K562 (cell line): ENCODE measurements around the gene RPUSD1. TPM values are rescaled to one million over a fixed set of nuclear protein-coding genes. Genes with fewer than 3 reads are reported as not detected.

ENCODE experiments used
- ATAC-seq: fragments of 200-7000 bp; cut with Tn5 transposase; 3 replicates; pipeline ENCODE4 v1.9.1; 2020; ENCODE audit warnings: moderate library complexity
- BruUV-seq: library from RNA; stranded (reverse); fragments of 400-500 nt; replicated peaks from 2 replicates; lab custom pipeline; 2021; lab: Mats Ljungman, UMichigan
- CTCF ChIA-PET: fragments of 300-600 bp; formaldehyde crosslinking; extraction: SDS; loops from one replicate; lab custom pipeline; 2021; ENCODE audit warnings: low intra/inter-chr PET ratio; lab: Yijun Ruan, JAX
- POLR2A ChIA-PET: fragments of 300-600, 350-650 bp; sonication (Branson Sonifier 250); formaldehyde crosslinking; extraction: SDS; loops from one replicate; lab custom pipeline; 2021; ENCODE audit warnings: antibody characterized with exemption, inconsistent platforms; lab: Yijun Ruan, JAX
- DNase-seq, 4 experiments: peaks; one replicate each; pipeline versions ENCODE4 v3.0.0 to v3.0.0-alpha.2; 2011 to 2018; ENCODE audit warnings: low spot score in 3 of 4, mixed read lengths in 3 of 4; ENCODE audit errors: extremely low read depth in 1 of 4
- FAIRE-seq: peaks from 2 replicates; lab custom pipeline; 2011; peaks lifted over from hg19 to GRCh38; lab: Jason Lieb, UNC
- H2AFZ ChIP-seq: 2 replicates; pipeline ENCODE4 v1.6.0; 2011; ENCODE audit warnings: low read depth, low read length, control low read depth, inconsistent platforms
- H3K27ac ChIP-seq: fragments of 200-600 bp; 3 replicates; pipeline ENCODE4 v1.8.0; 2011; ENCODE audit warnings: low read depth, mild to moderate bottlenecking, control low read depth, inconsistent platforms, low read length, moderate library complexity, mixed read lengths; ENCODE audit errors: extremely low read depth
- H3K27me3 ChIP-seq, 2 experiments: fragments of 300-600 bp in 1 of 2; 2 replicates in 1 of 2; 3 replicates in 1 of 2; pipeline versions ENCODE4 v1.6.0 to v1.8.0; 2011; ENCODE audit warnings: inconsistent platforms in 2 of 2, low read length in 2 of 2, mild to moderate bottlenecking in 1 of 2, mixed read lengths in 1 of 2, moderate library complexity in 1 of 2; ENCODE audit not compliant: control insufficient read depth in 2 of 2, insufficient read depth in 2 of 2
- H3K36me3 ChIP-seq: fragments of 300-600 bp; 3 replicates; pipeline ENCODE4 v1.8.0; 2011; ENCODE audit warnings: mild to moderate bottlenecking, low read length, inconsistent platforms; ENCODE audit not compliant: control insufficient read depth, insufficient read depth
- H3K4me1 ChIP-seq, 2 experiments: fragments of 200-600 bp in 1 of 2; replicated peaks in 1 of 2; 2 replicates in 1 of 2; 3 replicates in 1 of 2; pipeline versions ENCODE4 v1.5.1 to v1.8.0; 2011; ENCODE audit warnings: inconsistent platforms in 2 of 2, low read length in 2 of 2, mild to moderate bottlenecking in 1 of 2, mixed read lengths in 1 of 2, moderate library complexity in 1 of 2; ENCODE audit not compliant: control insufficient read depth in 2 of 2, insufficient read depth in 2 of 2
- H3K4me2 ChIP-seq: 2 replicates; pipeline ENCODE4 v1.6.1; 2011; ENCODE audit warnings: low read length, control low read depth, inconsistent platforms, mixed read lengths; ENCODE audit not compliant: insufficient read depth
- H3K4me3 ChIP-seq: fragments of 200-600 bp; sonication (generic), shearing (Covaris generic); 2 replicates; pipeline ENCODE4 v1.5.1; 2016; ENCODE audit warnings: control low read depth, inconsistent platforms
- H3K79me2 ChIP-seq: fragments of 200-600 bp; 3 replicates; pipeline ENCODE4 v1.8.0; 2011; ENCODE audit warnings: low read length, inconsistent platforms; ENCODE audit not compliant: control insufficient read depth, insufficient read depth
- H3K9ac ChIP-seq, 2 experiments: 2 replicates each; pipeline versions ENCODE4 v1.6.0 to v1.6.1; 2011; ENCODE audit warnings: low read depth in 2 of 2, low read length in 2 of 2, control low read depth in 1 of 2, inconsistent platforms in 1 of 2, mild to moderate bottlenecking in 1 of 2, mixed read lengths in 1 of 2; ENCODE audit not compliant: insufficient read depth in 1 of 2
- H3K9me1 ChIP-seq: one replicate; pipeline ENCODE4 v1.6.0; 2011; ENCODE audit warnings: inconsistent platforms, mild to moderate bottlenecking, low read length, moderate library complexity; ENCODE audit not compliant: control insufficient read depth, insufficient read depth
- H3K9me3 ChIP-seq: replicated peaks from 2 replicates; pipeline ENCODE4 v1.5.1; 2011; ENCODE audit warnings: low read depth, low read length, inconsistent platforms; ENCODE audit not compliant: control insufficient read depth, insufficient read depth
- H4K20me1 ChIP-seq: replicated peaks from 2 replicates; pipeline ENCODE4 v1.6.1; 2011; ENCODE audit warnings: low read length, inconsistent platforms, mixed read lengths; ENCODE audit not compliant: control insufficient read depth, insufficient read depth
- ASH1L ChIP-seq: fragments of 450-650 bp; IDR thresholded peaks from 2 replicates; pipeline ENCODE4 v1.6.1; 2018; ENCODE audit warnings: borderline replicate concordance, mild to moderate bottlenecking, low read depth; ENCODE audit not compliant: partially characterized antibody
- ATF4 ChIP-seq: fragments of 450-650 bp; formaldehyde crosslinking; IDR thresholded peaks from 2 replicates; pipeline ENCODE4 v1.4.0; 2022; ENCODE audit warnings: mild to moderate bottlenecking, moderate library complexity
- ELK3 ChIP-seq: fragments of 450-650 bp; formaldehyde crosslinking; IDR thresholded peaks from 2 replicates; pipeline ENCODE4 v1.4.0; 2020; ENCODE audit warnings: mild to moderate bottlenecking
- EP300 ChIP-seq: IDR thresholded peaks from 2 replicates; pipeline ENCODE4 v1.6.1; 2012; ENCODE audit warnings: low read length, improper control_type of control experiment
- FOSL1 ChIP-seq: fragments of 200-800 bp; sonication (Bioruptor generic); conservative IDR thresholded peaks from 2 replicates; pipeline ENCODE4 v1.6.1; 2016; ENCODE audit warnings: missing genetic modification characterization, missing compliant biosample characterization
- GTF3C2 ChIP-seq: IDR thresholded peaks from 3 replicates; pipeline ENCODE4 v1.6.1; 2011; ENCODE audit warnings: borderline replicate concordance, mild to moderate bottlenecking, moderate library complexity; ENCODE audit not compliant: insufficient read length; ENCODE audit errors: extremely low read depth
- NR2C2 ChIP-seq, 2 experiments: fragments of 200-800 bp in 1 of 2; sonication (Bioruptor generic) in 1 of 2; sonication (generic) in 1 of 2; formaldehyde crosslinking in 1 of 2; IDR thresholded peaks; 2 replicates each; pipeline versions ENCODE4 v1.6.1 to v1.8.0; 2016 to 2022; ENCODE audit warnings: mild to moderate bottlenecking in 1 of 2, missing compliant biosample characterization in 1 of 2, missing genetic modification characterization in 1 of 2, missing genetic modification reagents in 1 of 2
- NR3C1 ChIP-seq: sonication (generic); formaldehyde crosslinking; IDR thresholded peaks from 2 replicates; pipeline ENCODE4 v1.8.1; 2022; ENCODE audit warnings: missing genetic modification reagents
- POLR3G ChIP-seq: IDR thresholded peaks from 2 replicates; pipeline ENCODE4 v1.6.1; 2011; ENCODE audit not compliant: insufficient read length, insufficient replicate concordance; ENCODE audit errors: extremely low read depth
- RFX5 ChIP-seq: IDR thresholded peaks from 2 replicates; pipeline ENCODE4 v1.6.1; 2011; ENCODE audit warnings: low read depth, mild to moderate bottlenecking, improper control_type of control experiment, low read length
- SMAD2 ChIP-seq: fragments of 150-350 bp; IDR thresholded peaks from 2 replicates; pipeline ENCODE4 v1.6.1; 2014; ENCODE audit warnings: low read depth, mild to moderate bottlenecking, low read length
- SMARCE1 ChIP-seq: fragments of 450-650 bp; IDR thresholded peaks from 2 replicates; pipeline ENCODE4 v1.7.1; 2016; ENCODE audit warnings: mild to moderate bottlenecking
- SREBF1 ChIP-seq: fragments of 150-350 bp; IDR thresholded peaks from 2 replicates; pipeline ENCODE4 v1.6.1; 2014; ENCODE audit warnings: antibody characterized with exemption, low read depth, low read length, borderline replicate concordance
- TEAD2 ChIP-seq: fragments of 450-650 bp; IDR thresholded peaks from 2 replicates; pipeline ENCODE4 v1.6.1; 2016; ENCODE audit warnings: missing genetic modification characterization, control low read depth, missing compliant biosample characterization
- ZNF140 ChIP-seq: fragments of 250-450 bp; sonication (Bioruptor Pico); IDR thresholded peaks from 2 replicates; pipeline ENCODE4 v1.8.0; 2021; ENCODE audit warnings: moderate library complexity, mild to moderate bottlenecking, inconsistent platforms
- ZNF184 ChIP-seq: sonication (generic); formaldehyde crosslinking; IDR thresholded peaks from 2 replicates; pipeline ENCODE4 v1.5.0; 2020; ENCODE audit warnings: missing genetic modification reagents
- WGBS: fragments of 100-300 bp; shearing (Covaris generic); methylation state at CpG from one replicate; pipeline ENCODE4 v1.1.6; 2016; ENCODE audit warnings: low coverage, mixed read lengths; ENCODE audit not compliant: insufficient coverage; ENCODE audit errors: missing lambda C conversion rate; 5-methylcytosine and 5-hydroxymethylcytosine counted together
- in situ Hi-C: fragments of 300-500 bp; cut with MboI; formaldehyde crosslinking; loops from 4 replicates; pipeline ENCODE4 v1.15.0; 2018; ENCODE audit warnings: inconsistent platforms, mixed read lengths
- intact Hi-C: fragments of 100-400 bp; cut with micrococcal nuclease; formaldehyde crosslinking; loops from 2 replicates; pipeline ENCODE4 v1.14.2; 2022
- polyA plus RNA-seq, 8 experiments: library from polyadenylated mRNA; depleted of rRNA in 4 of 8; stranded (reverse) in 5 of 8; unstranded in 3 of 8; fragments of >200 nt; fragmentation: Nextera tagmentation in 2 of 8; fragmentation: Illumina TruSeq in 1 of 8; extraction: Ambion mirVana in 2 of 8; extraction: Trizol in 1 of 8; gene quantifications; 2 replicates each; pipeline versions ENCODE4 v1.2.1 to v1.2.3, GENCODE V29; 2011 to 2014; ENCODE audit warnings: inconsistent platforms in 1 of 8, missing spikeins in 1 of 8
- total RNA-seq, 7 experiments: library from RNA; depleted of rRNA in 6 of 7; stranded (reverse); fragments of >200 nt in 6 of 7; fragmentation: Illumina TruSeq in 2 of 7; extraction: Trizol in 2 of 7; gene quantifications; 2 replicates each; pipeline versions ENCODE4 v1.2.1 to v1.2.3, GENCODE V29; 2011 to 2021; ENCODE audit warnings: low replicate concordance in 1 of 7

RPUSD1 gene
- total and polyA plus RNA-seq, 9 of the 15 experiments (the other 6 are each of a cell fraction or from before 2014, with no cell fraction given) = 0.45 to 56.6 (median 12.0) TPM

GRCh38 chr16:794091-794822, 6.1 kb upstream of the RPUSD1 start (continued):
- no peak for TF ChIP-seq ATF4 (CRISPR knock-in tag)
- TF ChIP-seq POLR3G = no peak
- TF ChIP-seq SREBF1 = no peak

GRCh38 chr16:793414-793813, 5.2 kb upstream of the RPUSD1 start:
- intact Hi-C loops = no loop called here
- H3K4me3 ChIP-seq = no peak overlapping the region
- no peaks in the 10 kb centered on the region for H3K9me3 ChIP-seq
- ATAC-seq (no peak), DNase-seq (no peak), FAIRE-seq (no peak)
- H3K9me1 ChIP-seq = no peaks in the 10 kb centered on the region
- H3K36me3 ChIP-seq = peaks cover 69% of the 10 kb centered on the region; the same call in 2 of the 3 replicates
- POLR2A ChIA-PET = no interaction called here
- no peaks in the 10 kb centered on the region for H3K27me3 ChIP-seq
- H2AFZ ChIP-seq = no peak overlapping the region
- H3K4me1 ChIP-seq = peaks cover 7 to 89% of the 10 kb centered on the region in 2 experiments; a peak in 3 of 5 replicates
- in situ Hi-C loops = no loop called here
- H3K4me2 ChIP-seq = no peak overlapping the region
- WGBS = 98% methylated on average over 6 of the region's 8 CpGs
- no peak overlapping the region for H3K27ac ChIP-seq
- CTCF ChIA-PET = no interaction called here
- BruUV-seq = no TSS peak
- 0 out of 2 replicates have a peak, but pooled peaks cover 4% of the 10 kb centered on the region for H4K20me1 ChIP-seq
- H3K9ac ChIP-seq = peak overlapping the region in 1 of 2 experiments; percentile 35; a peak in 1 of 4 replicates
- peaks cover 16% of the 10 kb centered on the region for H3K79me2 ChIP-seq
- TF ChIP-seq TEAD2 (tag) (no peak), ZNF184 (no peak), SMAD2 (no peak), NR3C1 (CRISPR knock-in tag) (no peak), FOSL1 (tag) (no peak), RFX5 (no peak), GTF3C2 (no peak), SMARCE1 (no peak), EP300 (no peak), ELK3 (no peak), NR2C2 (CRISPR knock-in tag; IDR thresholded peaks at IDR 0.05) (no peak), NR2C2 (tag; IDR thresholded peaks at IDR 0.05) (no peak), ASH1L (no peak), ZNF140 (no peak)
